Activated effector memory CD4-positive, alpha-beta T cell treated with anti-CD3 and anti-CD28 coated beads, Interleukin-2, amount 50 U/mL, for 16 hours (primary cell): ENCODE results near the gene BRD7.
A peak's percentile ranks its signal among the peaks of the same experiment; 100 is the strongest.

ENCODE experiments used
- DNase-seq: peaks from one replicate; pipeline ENCODE4 v3.0.0-alpha.2; 2020

Gene BRD7

GRCh38 chr16:50368410-50369132 lies at the start of gene BRD7:
Gene BRD7 (minus strand): TSS chr16:50368988. CDS start chr16:50368774, 214 bp downstream.
- DNase-seq: peak; percentile 91

GRCh38 chr16:50416388-50416787 lies 47.6 kb upstream of the BRD7 start:
- no peak for DNase-seq

- no peak for DNase-seq
Measured at GRCh38 chr16:50414152-50414551, 45.4 kb upstream of the BRD7 start.

GRCh38 chr16:50411034-50411433 lies 42.2 kb upstream of the BRD7 start:
- DNase-seq: no peak

GRCh38 chr16:50408001-50408561 lies 39.3 kb upstream of the BRD7 start:
- no peak for DNase-seq

GRCh38 chr16:50407351-50407750 lies 38.6 kb upstream of the BRD7 start:
- no peak for DNase-seq

GRCh38 chr16:50403491-50403890 lies 34.7 kb upstream of the BRD7 start:
- no peak for DNase-seq

- DNase-seq: no peak
Measured at GRCh38 chr16:50402298-50402895, 33.6 kb upstream of the BRD7 start.

- no peak for DNase-seq
Measured at GRCh38 chr16:50401355-50401754, 32.6 kb upstream of the BRD7 start.

- no peak for DNase-seq
Measured at GRCh38 chr16:50400967-50401348, 32.2 kb upstream of the BRD7 start.

- DNase-seq: no peak
Measured at GRCh38 chr16:50400312-50400966, 31.7 kb upstream of the BRD7 start.

- DNase-seq: no peak
Measured at GRCh38 chr16:50399411-50399810, 30.6 kb upstream of the BRD7 start.

- no peak for DNase-seq
Measured at GRCh38 chr16:50398336-50398735, 29.5 kb upstream of the BRD7 start.

- no peak for DNase-seq
Measured at GRCh38 chr16:50396761-50397535, 28.2 kb upstream of the BRD7 start.

GRCh38 chr16:50395763-50396710 lies 27.2 kb upstream of the BRD7 start:
- DNase-seq: no peak

GRCh38 chr16:50393858-50394802 lies 25.3 kb upstream of the BRD7 start:
- DNase-seq: peak; percentile 6

GRCh38 chr16:50393416-50393815 lies 24.6 kb upstream of the BRD7 start:
- peak; percentile 17 for DNase-seq

- DNase-seq: no peak
Measured at GRCh38 chr16:50390914-50391716, 22.3 kb upstream of the BRD7 start.

GRCh38 chr16:50390371-50390771 lies 21.6 kb upstream of the BRD7 start:
- no peak for DNase-seq

GRCh38 chr16:50389900-50390299 lies 21.1 kb upstream of the BRD7 start:
- no peak for DNase-seq
